ENCODE results near the gene CFAP210. TPM values are rescaled to one million over a fixed set of nuclear protein-coding genes. Genes with fewer than 3 reads are reported as not detected.
A peak's percentile ranks its signal among the peaks of the same experiment; 100 is the strongest.

Gene CFAP210, protein sequence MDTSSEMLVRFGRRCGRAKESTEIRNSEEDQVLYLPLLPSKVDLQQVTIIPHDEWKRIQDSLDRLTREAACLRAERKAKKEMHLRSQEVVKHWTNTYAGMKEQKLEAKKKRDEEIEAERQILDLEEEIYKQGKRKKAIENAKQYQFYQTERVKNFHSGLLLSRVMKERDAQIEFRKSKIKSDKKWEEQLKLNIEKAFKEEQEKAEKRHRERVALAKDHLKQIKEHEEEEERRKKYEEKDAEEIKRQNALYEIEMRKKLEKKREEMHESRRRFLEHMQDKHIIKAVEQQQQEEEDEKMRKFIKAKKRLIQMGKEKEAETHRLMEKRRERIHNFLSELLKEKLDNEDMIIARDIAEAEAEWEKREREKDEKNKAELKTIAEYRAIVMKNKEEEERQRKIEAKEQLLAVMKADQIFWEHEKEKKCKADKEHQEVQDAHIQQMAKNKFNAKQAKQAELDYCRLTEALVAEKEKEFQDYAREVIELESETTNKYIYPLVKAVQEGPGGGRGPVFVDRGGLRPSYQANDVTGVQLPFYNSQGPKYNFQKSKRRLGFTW
- under 1 TPM; 0.02 to 0.08 TPM for polyA plus RNA-seq

DNA sequence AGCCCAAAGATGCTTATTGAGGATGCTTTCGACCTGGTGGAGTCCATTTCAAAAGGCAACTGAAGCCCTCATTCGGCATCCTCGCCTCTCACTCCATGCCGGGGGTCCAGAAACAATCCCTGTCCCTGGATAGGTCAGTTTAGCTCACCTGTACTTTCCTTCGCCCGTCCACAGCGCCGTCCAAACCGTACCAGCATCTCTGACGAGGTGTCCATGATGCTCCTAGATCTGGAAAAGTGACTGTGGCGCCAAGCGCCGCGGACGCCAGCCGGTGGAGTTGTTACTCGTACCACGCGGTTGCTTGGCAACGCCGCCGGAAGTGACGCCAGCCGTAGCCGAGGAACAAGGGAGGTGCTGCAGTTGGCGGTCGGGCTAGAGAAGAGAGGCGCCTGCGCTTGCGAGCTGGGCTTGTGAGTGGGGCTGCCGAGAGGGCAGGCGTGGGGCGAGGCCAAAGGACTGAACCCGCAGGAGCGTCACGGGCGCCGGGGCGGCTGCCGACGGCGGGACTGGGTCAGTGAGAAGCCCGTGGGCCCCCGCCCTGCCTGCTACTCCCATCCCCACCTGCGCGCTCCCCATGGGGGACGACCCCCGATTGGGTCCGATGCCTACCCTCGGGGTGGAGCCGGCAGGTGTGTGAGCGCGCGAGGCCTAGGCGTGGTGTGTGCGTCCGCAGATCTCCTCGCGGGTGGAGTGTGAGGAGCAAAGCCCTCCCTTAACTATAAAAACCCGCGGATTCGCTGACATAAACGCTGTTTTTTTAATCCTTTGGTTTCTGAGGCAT, at the start of gene CFAP210, which contains the start of gene PHOSPHO2:
CFAP210 (minus strand) TSS at position 293 of the 781 bp plus-strand sequence; CDS start at position 215, 78 bp downstream.
PHOSPHO2 (plus strand) TSS at position 357 of the 781 bp plus-strand sequence. CDS start 6,503 bp downstream, outside the sequence.
- no peaks in the 10 kb centered on the region for H3K36me3 ChIP-seq (ENCODE audit: control insufficient read depth in 2 of 2, insufficient read depth in 2 of 2, low read length in 1 of 2)
- WGBS, 2 donors = 0% methylated on average over 63 of the region's 63 CpGs
- peak within 1 kb of the TSS; percentile 77 to 94 for H3K27ac ChIP-seq (ENCODE audit: low read depth in 2 of 2, low read length in 1 of 2)
- no peaks in the 10 kb centered on the region for H3K27me3 ChIP-seq (ENCODE audit: control insufficient read depth in 1 of 2, insufficient read depth in 2 of 2, low read length in 2 of 2)
- H3K4me3 ChIP-seq (ENCODE audit: low read depth in 1 of 2, low read length in 2 of 2) = peak within 1 kb of the TSS; percentile 51 to 85
- H3K9me3 ChIP-seq (ENCODE audit: control insufficient read depth in 2 of 2, insufficient read depth in 1 of 2, low read depth in 1 of 2, low read length in 1 of 2) = no peaks in the 10 kb centered on the region
- H3K4me1 ChIP-seq (ENCODE audit: control insufficient read depth in 2 of 2, insufficient read depth in 2 of 2, low read length in 1 of 2) = no peaks in the 10 kb centered on the region

DNA sequence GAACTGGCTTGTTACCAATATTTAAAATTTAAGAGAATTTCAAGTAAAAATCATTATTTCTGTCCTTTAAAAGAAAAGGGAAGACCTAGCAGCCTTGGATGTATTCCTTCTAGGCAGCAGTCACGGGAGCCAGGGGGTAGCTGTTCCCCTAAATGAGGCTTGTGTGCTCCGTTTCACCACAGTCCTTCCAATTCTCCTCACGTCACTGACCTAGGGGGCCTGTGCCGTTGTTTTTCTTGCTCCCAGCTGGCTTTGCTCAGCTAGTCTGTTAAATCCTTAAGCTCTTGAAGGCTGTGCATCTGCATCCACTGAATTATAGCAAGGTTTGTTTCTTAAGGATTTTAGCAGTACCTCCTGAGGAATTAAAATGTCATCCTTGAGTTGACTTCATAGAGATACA, 49.3 kb upstream of the CFAP210 start:
- H3K4me1 ChIP-seq (ENCODE audit: control insufficient read depth in 2 of 2, insufficient read depth in 2 of 2, low read length in 1 of 2) = no peaks in the 10 kb centered on the region
- no peak overlapping the region for H3K27ac ChIP-seq (ENCODE audit: low read depth in 2 of 2, low read length in 1 of 2)
- no peaks in the 10 kb centered on the region for H3K36me3 ChIP-seq (ENCODE audit: control insufficient read depth in 2 of 2, insufficient read depth in 2 of 2, low read length in 1 of 2)
- WGBS, 2 donors = 71 to 83% methylated on average over 4 of the region's 4 CpGs
- H3K9me3 ChIP-seq (ENCODE audit: control insufficient read depth in 2 of 2, insufficient read depth in 1 of 2, low read depth in 1 of 2, low read length in 1 of 2) = no peaks in the 10 kb centered on the region
- H3K27me3 ChIP-seq (ENCODE audit: control insufficient read depth in 1 of 2, insufficient read depth in 2 of 2, low read length in 2 of 2) = no peaks in the 10 kb centered on the region
- no peak overlapping the region for H3K4me3 ChIP-seq (ENCODE audit: low read depth in 1 of 2, low read length in 2 of 2)

DNA sequence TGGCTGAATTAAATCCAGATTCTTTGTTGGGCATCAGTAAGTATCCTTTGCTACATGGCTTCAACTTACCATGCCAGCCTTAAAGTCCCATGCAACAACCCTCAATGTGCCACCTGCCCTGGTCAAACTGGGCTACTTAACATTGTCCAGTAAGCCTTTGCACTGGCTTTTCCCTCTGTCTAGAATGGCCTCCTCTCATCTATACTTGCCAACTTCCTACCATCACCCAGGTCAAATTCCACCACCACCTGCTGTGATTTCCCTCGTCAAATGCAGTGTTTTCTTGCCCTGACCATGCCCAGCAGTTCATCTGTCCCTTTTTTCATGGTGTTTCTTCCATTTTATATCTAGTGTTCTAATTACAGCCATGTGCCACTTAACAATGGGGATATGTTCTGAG, 45.1 kb upstream of the CFAP210 start:
- 85% methylated on average over 1 of the region's 1 CpG for WGBS, 2 donors
- Histone ChIP-seq H3K4me3 (ENCODE audit: low read depth in 1 of 2, low read length in 2 of 2) (no peak overlapping the region), H3K9me3 (ENCODE audit: control insufficient read depth in 2 of 2, insufficient read depth in 1 of 2, low read depth in 1 of 2, low read length in 1 of 2) (no peaks in the 10 kb centered on the region), H3K27ac (ENCODE audit: low read depth in 2 of 2, low read length in 1 of 2) (no peak overlapping the region), H3K36me3 (ENCODE audit: control insufficient read depth in 2 of 2, insufficient read depth in 2 of 2, low read length in 1 of 2) (no peaks in the 10 kb centered on the region), H3K27me3 (ENCODE audit: control insufficient read depth in 1 of 2, insufficient read depth in 2 of 2, low read length in 2 of 2) (no peaks in the 10 kb centered on the region), H3K4me1 (ENCODE audit: control insufficient read depth in 2 of 2, insufficient read depth in 2 of 2, low read length in 1 of 2) (no peaks in the 10 kb centered on the region)

DNA sequence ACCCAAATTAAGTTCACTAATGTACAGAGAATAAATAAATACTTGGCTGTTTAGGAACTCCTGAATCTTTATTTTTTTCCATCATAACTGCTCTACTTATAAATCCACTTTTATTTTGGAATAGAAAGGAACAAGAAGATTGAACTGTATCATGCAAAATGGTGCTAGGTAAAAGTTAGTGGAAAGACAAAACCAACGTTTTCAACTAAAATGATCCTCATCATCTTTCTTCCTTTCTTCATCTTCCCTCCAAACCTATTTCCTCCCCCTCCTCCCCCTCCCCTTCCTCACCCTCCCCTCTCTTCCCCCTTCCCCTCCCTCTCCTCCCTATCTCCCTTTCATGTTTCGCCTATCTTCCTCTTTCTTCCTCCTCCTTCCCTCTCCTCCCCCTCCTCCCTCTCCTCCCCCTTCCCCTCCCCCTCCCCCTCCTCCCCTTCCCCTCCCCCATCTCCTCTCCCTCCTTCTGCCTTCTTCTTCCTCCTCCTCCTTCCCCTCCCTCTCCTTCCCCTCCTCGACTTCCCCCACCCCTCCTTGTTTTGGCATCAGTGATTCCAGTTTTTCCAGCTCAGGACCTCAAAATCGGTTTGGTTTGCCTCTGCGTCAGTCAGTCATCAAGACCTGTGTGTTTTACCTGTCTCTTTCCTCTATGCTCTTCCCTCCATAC, 44.5 kb upstream of the CFAP210 start:
- no peaks in the 10 kb centered on the region for H3K4me1 ChIP-seq (ENCODE audit: control insufficient read depth in 2 of 2, insufficient read depth in 2 of 2, low read length in 1 of 2)
- H3K9me3 ChIP-seq (ENCODE audit: control insufficient read depth in 2 of 2, insufficient read depth in 1 of 2, low read depth in 1 of 2, low read length in 1 of 2) = no peaks in the 10 kb centered on the region
- no peak overlapping the region for H3K27ac ChIP-seq (ENCODE audit: low read depth in 2 of 2, low read length in 1 of 2)
- 48 to 58% methylated on average over 3 to 4 of the region's 5 CpGs for WGBS, 2 donors
- no peak overlapping the region for H3K4me3 ChIP-seq (ENCODE audit: low read depth in 1 of 2, low read length in 2 of 2)
- H3K27me3 ChIP-seq (ENCODE audit: control insufficient read depth in 1 of 2, insufficient read depth in 2 of 2, low read length in 2 of 2) = no peaks in the 10 kb centered on the region
- no peaks in the 10 kb centered on the region for H3K36me3 ChIP-seq (ENCODE audit: control insufficient read depth in 2 of 2, insufficient read depth in 2 of 2, low read length in 1 of 2)

DNA sequence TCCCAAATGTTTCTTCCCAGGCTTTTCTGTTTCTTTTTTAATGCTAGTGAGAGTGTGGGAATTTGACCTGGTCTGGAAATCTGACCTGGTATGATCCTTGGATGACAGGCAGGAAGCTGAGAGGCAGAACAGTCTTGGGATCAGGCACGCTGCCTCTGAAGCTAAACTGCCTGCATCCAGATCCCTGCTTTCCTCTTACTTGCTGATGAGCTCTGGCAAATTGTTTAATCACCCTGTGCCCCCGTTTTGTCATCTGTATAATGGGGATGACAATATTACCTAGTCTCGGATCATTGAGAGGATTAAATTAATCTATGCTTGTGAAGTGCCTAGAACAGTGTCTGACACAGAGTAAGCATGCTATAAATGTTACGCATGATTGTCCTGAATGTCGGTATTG, 42.7 kb upstream of the CFAP210 start:
- 75 to 77% methylated on average over 5 of the region's 5 CpGs for WGBS, 2 donors
- Histone ChIP-seq H3K4me3 (ENCODE audit: low read depth in 1 of 2, low read length in 2 of 2) (peak overlapping the region in 1 of 2 donors; percentile 25), H3K4me1 (ENCODE audit: control insufficient read depth in 2 of 2, insufficient read depth in 2 of 2, low read length in 1 of 2) (no peaks in the 10 kb centered on the region), H3K27me3 (ENCODE audit: control insufficient read depth in 1 of 2, insufficient read depth in 2 of 2, low read length in 2 of 2) (no peaks in the 10 kb centered on the region), H3K9me3 (ENCODE audit: control insufficient read depth in 2 of 2, insufficient read depth in 1 of 2, low read depth in 1 of 2, low read length in 1 of 2) (no peaks in the 10 kb centered on the region), H3K36me3 (ENCODE audit: control insufficient read depth in 2 of 2, insufficient read depth in 2 of 2, low read length in 1 of 2) (no peaks in the 10 kb centered on the region), H3K27ac (ENCODE audit: low read depth in 2 of 2, low read length in 1 of 2) (no peak overlapping the region)

DNA sequence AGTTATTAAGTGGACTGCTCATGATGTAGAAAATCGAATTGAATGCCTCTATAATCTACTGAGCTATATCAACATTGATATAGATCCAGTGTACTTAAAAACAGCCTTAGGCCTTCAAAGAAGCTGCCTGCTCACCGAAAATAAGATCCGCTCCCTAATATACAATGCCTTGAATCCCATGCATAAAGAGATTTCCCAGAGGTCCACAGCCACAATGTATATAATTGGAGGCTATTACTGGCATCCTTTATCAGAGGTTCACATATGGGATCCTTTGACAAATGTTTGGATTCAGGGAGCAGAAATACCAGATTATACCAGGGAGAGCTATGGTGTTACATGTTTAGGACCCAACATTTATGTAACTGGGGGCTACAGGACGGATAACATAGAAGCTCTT, 41.4 kb upstream of the CFAP210 start:
- Histone ChIP-seq H3K27me3 (ENCODE audit: control insufficient read depth in 1 of 2, insufficient read depth in 2 of 2, low read length in 2 of 2) (no peaks in the 10 kb centered on the region), H3K4me1 (ENCODE audit: control insufficient read depth in 2 of 2, insufficient read depth in 2 of 2, low read length in 1 of 2) (no peaks in the 10 kb centered on the region), H3K36me3 (ENCODE audit: control insufficient read depth in 2 of 2, insufficient read depth in 2 of 2, low read length in 1 of 2) (no peaks in the 10 kb centered on the region), H3K4me3 (ENCODE audit: low read depth in 1 of 2, low read length in 2 of 2) (no peak overlapping the region), H3K27ac (ENCODE audit: low read depth in 2 of 2, low read length in 1 of 2) (no peak overlapping the region), H3K9me3 (ENCODE audit: control insufficient read depth in 2 of 2, insufficient read depth in 1 of 2, low read depth in 1 of 2, low read length in 1 of 2) (no peaks in the 10 kb centered on the region)
- 82 to 84% methylated on average over 4 of the region's 4 CpGs for WGBS, 2 donors

DNA sequence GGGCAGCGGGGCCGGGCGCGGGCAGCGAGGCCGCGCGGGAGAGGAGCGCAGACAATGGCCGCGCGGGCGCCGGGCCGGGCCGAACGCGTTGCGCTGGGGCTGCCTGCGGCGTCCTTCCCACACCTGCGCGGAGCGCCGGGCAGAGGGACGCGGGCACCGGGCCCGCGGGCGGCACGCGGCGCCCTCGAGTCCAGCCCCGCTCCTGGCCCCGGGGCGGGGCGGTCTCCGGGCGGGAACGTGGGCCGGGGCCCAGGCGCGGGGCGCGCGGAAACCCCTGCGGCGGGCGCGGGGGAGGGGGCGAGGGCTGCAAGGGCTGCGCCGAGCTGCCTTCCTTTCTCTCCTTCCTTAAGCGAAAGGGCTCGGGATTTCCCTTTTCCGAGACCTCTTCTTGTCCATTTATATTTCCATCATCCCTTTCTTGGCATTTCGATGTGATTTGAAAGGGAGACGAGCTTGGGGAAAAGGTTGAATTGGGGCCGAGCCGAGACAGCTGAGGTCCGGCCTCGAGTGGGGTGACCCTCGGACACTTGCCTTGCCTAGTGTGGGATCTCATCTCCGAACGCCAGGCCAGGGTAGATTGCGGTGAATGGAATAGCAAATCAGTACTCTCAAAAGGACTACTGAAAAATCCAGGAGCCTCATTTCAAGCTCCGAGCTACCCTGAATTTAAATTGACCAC, 40.1 kb upstream of the CFAP210 start:
- no peaks in the 10 kb centered on the region for H3K36me3 ChIP-seq (ENCODE audit: control insufficient read depth in 2 of 2, insufficient read depth in 2 of 2, low read length in 1 of 2)
- H3K27ac ChIP-seq (ENCODE audit: low read depth in 2 of 2, low read length in 1 of 2) = peak overlapping the region; percentile 42 to 51
- H3K4me1 ChIP-seq (ENCODE audit: control insufficient read depth in 2 of 2, insufficient read depth in 2 of 2, low read length in 1 of 2) = no peaks in the 10 kb centered on the region
- peak overlapping the region; percentile 60 to 89 for H3K4me3 ChIP-seq (ENCODE audit: low read depth in 1 of 2, low read length in 2 of 2)
- H3K9me3 ChIP-seq (ENCODE audit: control insufficient read depth in 2 of 2, insufficient read depth in 1 of 2, low read depth in 1 of 2, low read length in 1 of 2) = no peaks in the 10 kb centered on the region
- WGBS, 2 donors = 2 to 3% methylated on average over 31 to 69 of the region's 69 CpGs
- H3K27me3 ChIP-seq (ENCODE audit: control insufficient read depth in 1 of 2, insufficient read depth in 2 of 2, low read length in 2 of 2) = no peaks in the 10 kb centered on the region

DNA sequence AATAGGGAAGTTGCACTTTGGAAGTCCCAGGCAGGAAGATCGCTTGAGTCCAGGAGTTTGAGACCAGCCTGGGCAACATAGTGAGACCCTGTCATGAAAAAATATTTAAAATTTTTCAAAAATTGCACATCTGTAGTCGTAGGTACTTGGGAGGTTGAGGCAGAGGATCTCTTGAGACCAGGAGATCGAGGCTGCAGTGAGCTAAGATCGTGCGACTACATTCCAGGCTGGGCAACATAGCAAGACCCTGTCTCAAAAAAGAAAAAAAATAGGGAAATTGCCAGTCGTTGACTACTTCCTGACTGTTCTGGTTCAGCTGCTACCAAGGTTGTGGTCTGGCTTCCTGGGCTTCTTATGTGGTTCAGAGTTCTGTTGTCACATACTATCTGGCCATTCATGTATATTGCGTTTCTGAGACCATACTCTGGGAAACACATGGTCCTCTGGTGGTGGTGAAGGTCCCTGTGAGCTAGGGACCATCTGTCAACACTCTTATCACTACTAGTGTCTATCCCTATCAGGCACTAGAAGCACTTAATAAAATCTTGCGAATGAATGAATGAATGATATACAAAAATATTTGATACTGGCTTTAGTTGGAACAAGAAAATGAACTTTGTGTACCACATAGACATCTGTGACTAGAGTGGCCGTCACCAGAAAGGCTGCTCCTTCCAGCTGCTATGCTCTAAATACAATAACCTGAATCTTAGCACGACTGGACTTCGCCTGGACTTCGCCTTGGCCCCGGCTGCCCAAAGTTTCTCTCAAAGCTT, 38.6 kb upstream of the CFAP210 start:
- Histone ChIP-seq H3K4me1 (ENCODE audit: control insufficient read depth in 2 of 2, insufficient read depth in 2 of 2, low read length in 1 of 2) (no peaks in the 10 kb centered on the region), H3K27ac (ENCODE audit: low read depth in 2 of 2, low read length in 1 of 2) (peak overlapping the region; percentile 24 to 65), H3K36me3 (ENCODE audit: control insufficient read depth in 2 of 2, insufficient read depth in 2 of 2, low read length in 1 of 2) (no peaks in the 10 kb centered on the region), H3K4me3 (ENCODE audit: low read depth in 1 of 2, low read length in 2 of 2) (peak overlapping the region; percentile 60 to 89), H3K9me3 (ENCODE audit: control insufficient read depth in 2 of 2, insufficient read depth in 1 of 2, low read depth in 1 of 2, low read length in 1 of 2) (no peaks in the 10 kb centered on the region), H3K27me3 (ENCODE audit: control insufficient read depth in 1 of 2, insufficient read depth in 2 of 2, low read length in 2 of 2) (no peaks in the 10 kb centered on the region)
- 49 to 52% methylated on average over 13 of the region's 13 CpGs for WGBS, 2 donors

Measured in esophagus (tissue), 2 donors.